HG03064 (cell line): Measurements from ENCODE around the gene NCBP2.

Experiments used
- ATAC-seq: cut with Tn5 transposase; IDR thresholded peaks from one replicate; pipeline ENCODE4 v1.9.1; 2021; ENCODE audit warnings: low read depth; ENCODE audit not compliant: unreplicated experiment

The NCBP2 gene

DNA sequence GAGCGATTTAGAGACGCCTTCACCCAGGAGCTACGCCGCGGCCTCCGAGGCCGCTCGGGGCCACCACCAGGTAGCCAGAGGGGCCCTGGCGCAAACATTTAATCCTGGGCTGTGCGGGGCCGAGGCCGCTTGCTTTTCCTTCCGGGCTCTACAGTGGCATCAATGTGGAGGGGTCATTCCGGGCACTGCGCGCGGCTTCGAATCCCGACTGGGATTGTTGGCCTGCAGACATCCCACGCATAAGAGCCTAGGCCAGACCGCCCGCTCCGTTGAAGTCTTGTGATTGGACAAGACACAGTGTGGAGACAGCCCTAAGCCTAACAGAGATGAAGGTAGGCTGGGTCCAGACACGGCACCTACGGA is 568 bp upstream of the NCBP2 start:
- peak; percentile 23 for ATAC-seq

- ATAC-seq: peak; percentile 26
These were observed 551 bp downstream of the NCBP2 start for GRCh38 chr3:196941729-196942225.

DNA sequence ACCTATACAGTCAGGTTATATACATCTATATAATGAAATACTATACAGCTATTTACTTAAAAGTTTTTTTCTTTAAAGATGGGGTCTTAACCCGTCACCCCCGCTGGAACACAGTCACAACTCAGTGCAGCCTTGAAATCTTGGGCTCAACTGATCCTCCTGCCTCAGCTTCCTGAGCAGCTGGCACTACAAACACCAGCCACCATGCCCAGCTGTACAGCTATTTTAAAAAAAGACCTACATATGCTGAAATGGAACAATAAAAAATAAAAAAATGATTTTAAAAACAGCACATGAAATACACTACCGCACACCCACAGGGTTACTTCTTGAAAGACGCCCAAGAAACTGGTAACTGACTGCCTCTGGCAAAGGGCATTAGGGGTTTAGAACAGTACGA is 3.8 kb downstream of the NCBP2 start:
- ATAC-seq: no peak

GRCh38 chr3:196938124-196938523 is 4.2 kb downstream of the NCBP2 start:
- no peak for ATAC-seq

- ATAC-seq: no peak
These were observed 6.0 kb downstream of the NCBP2 start for GRCh38 chr3:196936288-196936687.

DNA sequence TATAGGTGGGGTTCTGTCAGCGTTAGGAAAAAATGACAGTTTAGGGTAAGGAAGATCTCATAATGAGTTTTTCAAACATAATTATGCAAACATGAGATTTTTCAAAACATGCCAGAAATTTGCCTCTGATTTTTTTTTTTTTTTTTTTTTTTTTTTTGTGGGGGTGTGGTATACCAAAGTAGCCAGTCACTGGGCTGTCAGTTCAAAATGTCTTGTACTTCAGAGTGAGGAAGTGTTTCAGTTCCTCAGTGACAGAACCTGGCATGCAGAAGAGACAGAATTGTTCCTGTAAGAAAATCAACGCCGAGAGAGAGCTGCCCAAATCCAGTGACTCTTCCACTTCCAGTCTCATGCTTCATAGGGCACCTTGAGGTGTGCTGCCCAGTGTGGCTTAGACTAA is 9.7 kb downstream of the NCBP2 start:
- no peak for ATAC-seq

DNA sequence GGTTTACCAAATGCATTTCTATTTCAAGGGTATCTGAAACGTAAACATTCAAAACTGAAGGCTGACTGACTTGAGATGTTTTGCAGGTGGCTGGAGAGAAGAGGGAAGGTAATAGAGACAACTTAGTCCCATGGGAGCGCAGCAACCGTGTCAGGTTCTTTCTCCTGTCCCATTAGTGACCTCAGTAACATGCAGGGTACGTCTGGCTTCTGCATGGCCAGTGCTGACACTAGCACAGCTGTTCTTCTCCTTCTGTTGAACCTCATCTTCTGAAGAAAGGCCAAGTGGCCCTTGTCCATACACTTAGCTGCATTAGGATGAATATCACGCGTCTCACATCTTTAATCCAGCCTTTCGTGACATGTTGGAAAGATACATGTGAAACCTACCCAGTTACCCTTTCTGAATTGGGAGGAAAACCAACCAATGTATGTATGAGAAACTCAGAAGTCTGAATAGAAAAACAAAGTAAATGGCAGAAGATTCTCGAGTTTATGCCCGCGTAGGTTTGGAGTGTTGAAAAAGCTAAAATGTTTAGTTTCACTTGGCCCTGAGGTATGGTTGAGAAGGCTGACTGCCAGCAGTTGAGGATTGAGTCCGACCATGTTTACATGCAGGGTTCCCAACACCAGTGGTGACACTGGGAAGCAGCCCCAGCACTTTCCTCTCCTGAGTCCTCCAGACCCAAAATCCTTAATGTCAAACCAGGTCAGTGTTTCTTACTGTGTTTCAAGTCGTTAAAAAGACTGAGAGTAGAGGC is 10.3 kb downstream of the NCBP2 start:
- no peak for ATAC-seq

DNA sequence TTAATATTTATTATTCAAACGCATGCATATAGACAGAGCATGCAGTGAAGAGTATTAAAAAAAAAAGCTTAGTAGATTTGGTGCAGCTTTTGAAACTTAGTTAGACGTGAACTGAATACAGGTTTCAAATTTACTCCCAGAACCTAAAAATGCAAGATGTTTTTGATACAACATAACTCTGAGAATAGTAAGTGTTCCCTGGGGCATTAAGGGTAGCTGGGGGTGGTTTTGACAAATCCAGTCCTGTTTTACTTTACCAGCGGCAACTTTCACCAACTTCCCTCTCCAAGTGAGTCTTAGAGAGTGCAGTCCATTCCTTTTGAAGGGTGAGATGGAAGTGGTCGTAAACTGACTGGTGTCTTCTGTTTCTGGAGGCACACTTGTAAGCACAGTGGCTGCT is 11.2 kb downstream of the NCBP2 start:
- no peak for ATAC-seq

DNA sequence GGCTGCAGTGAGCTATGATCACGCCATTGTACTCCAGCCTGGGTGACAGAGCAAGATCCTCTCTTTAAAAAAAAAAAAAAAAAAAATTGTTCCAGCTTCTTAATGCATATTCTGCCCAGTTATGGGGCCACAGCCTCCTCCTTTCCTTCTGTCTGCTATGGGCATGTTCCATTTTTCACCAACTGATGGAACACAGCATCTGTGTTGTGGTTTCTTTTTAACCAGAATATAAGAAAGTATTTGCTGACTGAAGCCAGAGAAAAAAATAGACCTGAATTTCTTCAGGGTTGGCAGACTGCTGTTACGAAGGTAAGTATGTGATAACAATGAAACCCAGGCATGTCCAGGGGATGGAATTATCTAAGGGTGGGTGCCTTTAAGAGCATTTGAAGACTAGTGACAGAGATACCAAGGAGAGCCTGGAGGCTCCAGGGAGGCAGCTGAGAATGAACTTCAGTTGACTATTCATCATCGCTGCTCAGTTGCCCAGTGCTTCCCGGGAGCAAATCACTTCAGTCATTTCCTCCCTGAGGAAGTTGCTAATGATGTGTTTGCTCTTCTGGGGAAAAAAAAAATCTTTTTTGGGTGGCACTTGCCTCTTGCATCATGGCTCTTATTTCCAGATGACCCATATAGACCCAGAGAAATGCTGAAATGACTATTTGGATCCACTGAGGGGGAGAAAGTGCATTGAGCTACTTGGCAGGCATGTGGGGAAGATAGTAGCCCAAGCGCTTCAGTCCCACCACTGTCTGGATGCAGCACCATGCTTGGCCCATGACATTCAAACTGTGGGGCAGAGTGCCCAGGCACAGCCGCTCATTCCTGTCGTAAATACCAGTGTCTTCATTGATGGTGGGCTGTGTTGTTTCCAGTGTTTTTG is 14.5 kb downstream of the NCBP2 start:
- ATAC-seq: no peak

DNA sequence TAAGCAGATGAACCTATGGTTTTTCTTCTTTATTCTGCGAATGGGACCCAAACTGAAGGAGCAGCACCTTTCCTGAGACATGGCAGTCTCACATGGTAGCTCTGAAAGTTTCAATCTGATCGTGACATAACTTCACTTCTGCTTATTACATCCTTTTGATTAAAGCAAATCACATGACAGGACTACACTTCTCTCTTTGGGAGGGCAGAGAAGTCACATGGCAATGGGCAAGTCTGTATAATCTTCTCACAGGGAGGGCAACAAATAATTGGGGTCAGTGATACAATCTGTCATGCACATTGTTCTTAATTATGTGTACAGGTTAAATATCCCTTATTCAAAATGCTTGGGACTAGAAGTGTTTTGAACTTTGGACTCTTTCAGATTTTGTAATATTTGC is 21.6 kb downstream of the NCBP2 start:
- ATAC-seq: no peak

DNA sequence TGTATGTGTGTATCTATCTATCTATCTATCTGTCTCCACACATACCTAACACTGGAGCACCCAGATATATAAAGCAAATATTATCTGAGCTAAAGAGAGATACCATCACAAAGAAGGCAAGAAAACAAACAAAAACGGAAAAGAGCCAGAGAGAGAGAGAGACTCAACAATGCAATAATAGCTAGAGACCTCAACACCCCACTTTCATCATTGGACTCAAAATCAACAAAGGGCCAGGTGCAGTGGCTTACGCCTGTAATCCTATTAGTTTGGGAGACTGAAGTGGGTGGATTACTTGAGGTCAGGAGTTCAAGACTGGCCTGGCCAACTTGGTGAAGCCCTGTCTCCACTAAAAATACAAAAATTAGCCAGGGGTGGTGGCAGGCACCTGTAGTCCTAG is 23.4 kb downstream of the NCBP2 start:
- ATAC-seq: no peak

DNA sequence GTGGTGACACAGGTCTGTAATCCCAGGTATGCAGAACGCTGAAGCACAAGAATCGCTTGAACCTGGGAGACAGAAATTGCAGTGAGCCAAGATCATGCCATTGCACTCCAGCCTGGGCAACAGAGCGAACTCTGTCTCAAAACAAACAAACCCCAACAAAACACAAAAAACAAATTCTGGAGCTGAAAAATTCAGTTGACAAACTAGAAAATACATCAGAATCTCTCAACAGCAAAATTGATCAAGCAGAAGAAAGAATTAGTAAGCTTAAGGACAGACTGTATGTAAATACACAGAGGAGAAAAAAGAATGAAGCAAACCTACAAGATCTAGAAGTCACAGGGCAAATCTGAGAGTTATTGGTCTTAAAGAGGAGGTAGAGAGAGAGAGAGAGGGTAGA is 25.3 kb downstream of the NCBP2 start:
- no peak for ATAC-seq

- no peak for ATAC-seq
These were observed 26.1 kb downstream of the NCBP2 start for GRCh38 chr3:196916221-196916620.

- ATAC-seq: no peak
These were observed 27.0 kb downstream of the NCBP2 start for GRCh38 chr3:196915375-196915774.

- ATAC-seq: no peak
These were observed 27.5 kb downstream of the NCBP2 start for GRCh38 chr3:196914866-196915265.

DNA sequence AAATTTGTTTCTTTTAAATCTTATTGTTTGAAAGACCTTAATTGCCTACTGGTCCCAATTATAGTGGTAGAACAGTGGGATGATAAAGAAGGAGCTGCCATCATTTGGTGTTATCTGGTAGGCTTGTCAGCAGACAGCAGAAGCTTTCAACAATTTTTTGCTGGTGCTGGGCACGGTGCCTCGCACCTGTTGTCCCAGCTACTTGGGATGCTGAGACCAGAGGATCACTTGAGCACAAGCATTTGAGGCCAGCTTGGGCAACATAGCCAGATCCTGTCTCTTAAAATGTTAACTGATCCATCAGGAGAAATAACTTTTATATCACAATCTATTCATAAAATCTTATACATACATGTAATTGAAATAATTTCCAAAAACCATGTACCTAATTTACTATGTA is 38.6 kb downstream of the NCBP2 start:
- ATAC-seq: no peak

DNA sequence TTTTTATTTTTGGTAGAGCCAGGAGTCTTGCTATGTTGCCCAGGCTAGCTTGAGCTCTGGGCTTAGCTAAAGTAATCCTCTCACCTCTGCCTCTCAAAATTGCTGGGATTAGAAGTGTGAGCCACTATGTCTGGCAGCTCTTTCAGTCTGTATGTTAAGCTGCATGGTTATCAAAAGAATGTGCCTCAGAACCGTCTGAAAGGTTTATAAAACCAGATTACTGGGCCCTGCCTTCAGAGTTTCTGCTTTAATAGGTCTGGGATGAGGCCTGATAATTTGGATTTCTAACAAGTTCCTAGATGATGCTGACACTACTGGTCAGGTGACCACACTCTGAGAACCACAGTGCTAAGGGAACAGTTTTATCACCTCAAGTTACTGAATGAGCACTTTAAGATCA is 40.0 kb downstream of the NCBP2 start:
- ATAC-seq: no peak

GRCh38 chr3:196901768-196902167 is 40.6 kb downstream of the NCBP2 start:
- no peak for ATAC-seq

DNA sequence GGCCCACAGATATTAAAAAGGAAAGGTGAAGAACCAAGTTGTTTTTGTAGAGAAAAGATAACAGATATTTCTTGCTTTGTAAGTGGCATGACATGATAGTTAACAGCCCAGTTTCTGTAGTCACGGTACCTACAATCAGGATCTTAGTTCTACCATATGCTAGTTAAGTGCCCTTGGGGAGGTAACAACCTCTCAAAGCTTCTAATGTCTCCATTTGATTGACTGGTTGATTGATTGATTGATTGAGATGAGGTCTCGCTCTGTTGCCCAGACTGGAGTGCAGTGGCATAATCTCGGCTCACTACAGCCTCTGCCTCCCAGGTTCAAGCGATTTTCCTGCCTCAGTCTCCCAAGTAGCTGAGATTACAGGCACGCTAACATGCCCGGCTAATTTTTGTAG is 46.1 kb downstream of the NCBP2 start:
- no peak for ATAC-seq

DNA sequence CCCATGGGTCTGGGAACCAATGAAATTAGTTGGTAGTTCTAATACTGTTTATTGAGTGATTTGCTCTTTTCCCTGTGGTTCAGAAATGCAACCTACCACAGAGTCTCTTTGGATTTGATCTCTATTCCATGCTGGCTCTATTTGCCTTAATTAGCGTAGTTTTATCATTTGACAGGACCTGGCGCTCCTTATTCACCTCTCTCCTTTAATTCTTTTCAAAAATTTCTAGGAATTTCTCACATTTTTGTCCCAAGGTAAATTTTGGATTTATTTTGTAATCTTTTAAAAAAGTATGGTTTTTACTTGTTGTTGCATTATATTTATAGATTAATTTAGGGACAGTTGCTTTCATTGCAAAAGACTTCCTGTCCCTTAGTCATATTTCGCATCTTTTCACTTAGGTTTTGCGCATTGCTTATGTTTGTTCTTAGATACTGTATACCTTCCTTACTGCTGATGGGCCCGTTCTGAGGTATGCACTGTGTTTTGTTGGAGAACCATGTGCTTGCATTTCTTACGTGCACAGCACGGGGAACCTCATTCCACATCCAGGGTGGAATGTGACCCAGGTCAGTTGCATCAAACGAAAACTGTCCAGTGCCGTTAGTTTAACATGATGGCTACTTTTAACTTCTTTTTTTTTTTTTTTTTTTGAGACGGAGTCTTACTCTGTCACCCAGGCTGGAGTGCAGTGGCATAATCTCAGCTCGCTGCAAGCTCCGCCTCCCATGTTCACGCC is 47.6 kb downstream of the NCBP2 start:
- no peak for ATAC-seq
